ENCODE results near the gene RBFA. TPM values are rescaled to one million over a fixed set of nuclear protein-coding genes. Genes with fewer than 3 reads are reported as not detected.

Gene RBFA
- total RNA-seq, 1 experiment from 2014 or later = 25.1 TPM

DNA sequence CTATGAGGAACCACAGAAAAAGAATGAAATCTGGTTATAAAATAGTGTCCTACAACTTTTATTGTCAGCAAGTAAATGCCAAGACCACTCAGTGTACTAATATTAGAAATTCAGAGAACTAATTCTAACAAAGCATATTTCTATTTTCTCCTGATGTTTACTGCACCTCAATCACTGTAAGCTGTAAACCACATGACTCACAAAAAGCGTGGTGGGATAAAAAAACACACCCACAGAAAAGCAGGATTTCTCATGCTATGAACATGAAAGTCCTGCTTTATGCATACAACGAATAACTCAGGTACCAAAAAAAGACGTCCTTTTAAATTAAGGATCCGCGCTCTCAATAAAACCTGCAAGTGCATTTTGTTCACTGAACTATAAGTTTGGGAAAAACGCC, 46.7 kb upstream of the RBFA start:
- Histone ChIP-seq H4K20me1 (ENCODE audit: insufficient read depth) (peaks cover 53% of the 10 kb centered on the region), H3K9me2 (ENCODE audit: insufficient read depth) (no peaks in the 10 kb centered on the region), H3K4me3 (peak overlapping the region; percentile 88), H3K4me2 (peak overlapping the region; percentile 98), H3K79me2 (ENCODE audit: low read depth) (peaks cover 62% of the 10 kb centered on the region), H3K4me1 (replicated peaks; ENCODE audit: insufficient read depth) (peaks cover 27% of the 10 kb centered on the region), H2AFZ (peak overlapping the region; percentile 88), H3K9me3 (ENCODE audit: insufficient read depth, low read depth) (no peaks in the 10 kb centered on the region), H3F3A (ENCODE audit: insufficient read depth, low read depth) (peaks cover 22% of the 10 kb centered on the region), H3K27me3 (ENCODE audit: insufficient read depth, low read depth) (no peaks in the 10 kb centered on the region), H3K27ac (peak overlapping the region; percentile 82), H3K36me3 (ENCODE audit: low read depth) (peaks cover 21% of the 10 kb centered on the region; the same call in 1 of the 2 replicates)
- TF ChIP-seq, protein P1, sequence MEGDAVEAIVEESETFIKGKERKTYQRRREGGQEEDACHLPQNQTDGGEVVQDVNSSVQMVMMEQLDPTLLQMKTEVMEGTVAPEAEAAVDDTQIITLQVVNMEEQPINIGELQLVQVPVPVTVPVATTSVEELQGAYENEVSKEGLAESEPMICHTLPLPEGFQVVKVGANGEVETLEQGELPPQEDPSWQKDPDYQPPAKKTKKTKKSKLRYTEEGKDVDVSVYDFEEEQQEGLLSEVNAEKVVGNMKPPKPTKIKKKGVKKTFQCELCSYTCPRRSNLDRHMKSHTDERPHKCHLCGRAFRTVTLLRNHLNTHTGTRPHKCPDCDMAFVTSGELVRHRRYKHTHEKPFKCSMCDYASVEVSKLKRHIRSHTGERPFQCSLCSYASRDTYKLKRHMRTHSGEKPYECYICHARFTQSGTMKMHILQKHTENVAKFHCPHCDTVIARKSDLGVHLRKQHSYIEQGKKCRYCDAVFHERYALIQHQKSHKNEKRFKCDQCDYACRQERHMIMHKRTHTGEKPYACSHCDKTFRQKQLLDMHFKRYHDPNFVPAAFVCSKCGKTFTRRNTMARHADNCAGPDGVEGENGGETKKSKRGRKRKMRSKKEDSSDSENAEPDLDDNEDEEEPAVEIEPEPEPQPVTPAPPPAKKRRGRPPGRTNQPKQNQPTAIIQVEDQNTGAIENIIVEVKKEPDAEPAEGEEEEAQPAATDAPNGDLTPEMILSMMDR (conservative IDR thresholded peaks at IDR 0.05) = no peak
- no peak for TF ChIP-seq EZH2 (IDR thresholded peaks at IDR 0.05; ENCODE audit: low read depth)
- ChIA-PET POLR2A (ENCODE audit: unreplicated experiment) (interaction anchor here (1.1 kb wide), 1 partner anchor 25 kb away, joined by 14 read pairs; no protein-coding TSS in a partner anchor), CTCF (no interaction called here)
- BruUV-seq (replicated peaks) = TSS peak; percentile 27
- intact Hi-C loops (cut with micrococcal nuclease; ENCODE audit: unreplicated experiment) = no loop called here
- no peak for DNase-seq

DNA sequence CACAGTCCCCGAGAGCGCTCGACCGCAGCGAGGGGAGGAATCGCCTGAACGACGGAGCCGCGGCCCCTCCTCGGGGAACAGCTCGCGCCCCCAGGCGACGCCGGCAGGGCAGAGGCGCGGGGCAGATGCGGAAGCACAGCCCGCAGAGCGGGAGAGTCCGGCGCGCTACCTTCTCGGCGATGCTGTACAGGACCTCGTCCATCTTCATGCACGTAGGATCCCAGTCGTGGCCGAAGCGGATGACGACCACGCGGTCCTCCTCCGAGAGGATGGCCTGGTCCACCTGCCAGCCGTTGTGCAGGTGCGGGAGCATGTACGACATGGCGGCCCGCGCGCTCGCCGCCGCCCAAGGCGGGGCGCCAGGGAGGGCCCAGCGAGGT, 46.2 kb upstream of the RBFA start:
- Histone ChIP-seq H3K4me3 (peak overlapping the region; percentile 88), H3K27ac (peak overlapping the region; percentile 82), H4K20me1 (ENCODE audit: insufficient read depth) (peaks cover 48% of the 10 kb centered on the region), H3K4me2 (peak overlapping the region; percentile 98), H3K9me3 (ENCODE audit: insufficient read depth, low read depth) (no peaks in the 10 kb centered on the region), H3K4me1 (replicated peaks; ENCODE audit: insufficient read depth) (peaks cover 27% of the 10 kb centered on the region), H3K9me2 (ENCODE audit: insufficient read depth) (no peaks in the 10 kb centered on the region), H3F3A (ENCODE audit: insufficient read depth, low read depth) (peaks cover 22% of the 10 kb centered on the region), H3K79me2 (ENCODE audit: low read depth) (peaks cover 58% of the 10 kb centered on the region), H3K27me3 (ENCODE audit: insufficient read depth, low read depth) (no peaks in the 10 kb centered on the region), H3K36me3 (ENCODE audit: low read depth) (peaks cover 21% of the 10 kb centered on the region; the same call in 1 of the 2 replicates), H2AFZ (peak overlapping the region; percentile 88)
- peak; percentile 50 to 66 for DNase-seq
- ChIA-PET CTCF (no interaction called here), POLR2A (ENCODE audit: unreplicated experiment) (interaction anchor here (1.1 kb wide), 1 partner anchor 26 kb away, joined by 14 read pairs; no protein-coding TSS in a partner anchor)
- TF ChIP-seq, protein P1 (conservative IDR thresholded peaks at IDR 0.05) = no peak; the same call in 1 of the 2 replicates
- TF ChIP-seq EZH2 (IDR thresholded peaks at IDR 0.05; ENCODE audit: low read depth) = no peak
- intact Hi-C loops (cut with micrococcal nuclease; ENCODE audit: unreplicated experiment) = loop anchor here (2.0 kb wide), 1 partner anchor 47 kb away; the partner anchor contains the start of gene RBFA
- no TSS peak for BruUV-seq (replicated peaks)

DNA sequence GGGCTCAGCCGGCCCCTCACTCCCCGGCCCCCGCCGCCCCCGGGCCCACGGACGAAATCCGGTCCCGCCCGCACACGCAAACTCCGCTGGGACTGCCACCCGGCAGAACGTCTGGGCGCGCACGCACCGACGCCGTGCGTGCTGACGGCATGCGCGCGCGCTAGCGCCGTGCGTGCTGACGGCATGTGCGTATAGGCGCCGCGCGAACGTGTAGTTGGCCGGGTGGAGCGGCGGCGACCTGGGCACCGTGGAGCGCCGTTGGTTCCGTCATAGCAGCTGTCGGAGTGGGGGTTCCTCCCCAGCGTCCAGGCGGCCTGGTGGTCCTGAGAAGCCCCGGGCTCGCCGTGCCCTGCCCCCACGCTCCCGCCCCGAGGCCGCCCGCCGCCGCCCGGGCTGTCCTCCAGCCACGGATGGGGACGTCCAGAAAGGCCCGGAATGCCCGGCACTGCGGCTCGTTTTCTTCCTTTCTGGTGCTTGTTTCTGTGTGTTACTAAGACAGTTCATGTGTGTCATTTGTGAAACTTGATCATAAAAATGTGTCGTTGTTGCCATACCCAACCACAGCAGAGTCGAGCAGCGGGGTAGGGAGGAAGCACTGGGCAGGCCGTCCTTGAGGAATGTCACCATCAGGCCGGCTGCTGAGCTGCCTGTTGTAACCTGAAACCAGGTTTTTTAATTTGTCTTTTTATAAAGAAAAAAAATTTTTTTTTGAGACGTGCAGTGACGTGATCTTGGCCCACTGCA, 45.6 kb upstream of the RBFA start, which contains the start of gene TXNL4A:
TXNL4A (minus strand) TSS at position 113 of the 744 bp plus-strand sequence. CDS start 171 bp downstream, outside the sequence.
- Histone ChIP-seq H3K27me3 (ENCODE audit: insufficient read depth, low read depth) (no peaks in the 10 kb centered on the region), H3K27ac (peak within 1 kb of the TSS; percentile 82), H4K20me1 (ENCODE audit: insufficient read depth) (peaks cover 42% of the 10 kb centered on the region), H3K4me3 (peak within 1 kb of the TSS; percentile 88), H3F3A (ENCODE audit: insufficient read depth, low read depth) (peaks cover 22% of the 10 kb centered on the region), H3K36me3 (ENCODE audit: low read depth) (peaks cover 21% of the 10 kb centered on the region; the same call in 1 of the 2 replicates), H3K9me2 (ENCODE audit: insufficient read depth) (no peaks in the 10 kb centered on the region), H3K9me3 (ENCODE audit: insufficient read depth, low read depth) (no peaks in the 10 kb centered on the region), H2AFZ (peak within 1 kb of the TSS; percentile 88), H3K4me1 (replicated peaks; ENCODE audit: insufficient read depth) (peaks cover 23% of the 10 kb centered on the region), H3K79me2 (ENCODE audit: low read depth) (peaks cover 52% of the 10 kb centered on the region), H3K4me2 (peak within 1 kb of the TSS; percentile 98)
- TSS peak; percentile 83 for BruUV-seq (replicated peaks)
- ChIA-PET POLR2A (ENCODE audit: unreplicated experiment) (interaction anchor here (0.6 to 1.1 kb wide), 4 partner anchors 26 to 191 kb away, joined by 4 to 18 read pairs (median 9); partner anchors contain the start of gene RBFA), CTCF (no interaction called here)
- intact Hi-C loops (cut with micrococcal nuclease; ENCODE audit: unreplicated experiment) = loop anchor here (2.0 kb wide), 1 partner anchor 46 kb away; the partner anchor contains the start of gene RBFA
- TF ChIP-seq EZH2 (IDR thresholded peaks at IDR 0.05; ENCODE audit: low read depth) = no peak
- TF ChIP-seq, protein P1 (conservative IDR thresholded peaks at IDR 0.05) = no peak
- peak; percentile 67 to 70 for DNase-seq
